Muscle of leg (tissue), 16 donors: ENCODE measurements around the gene ZNF681. TPM values are rescaled to one million over a fixed set of nuclear protein-coding genes. Genes with fewer than 3 reads are reported as not detected.
A peak's percentile ranks its signal among the peaks of the same experiment; 100 is the strongest.

Experiments
- DNase-seq: peaks from one replicate; pipeline ENCODE4 v3.0.0; 2013
- H3K27ac ChIP-seq: one replicate; pipeline ENCODE4 v1.5.1; 2013; ENCODE audit warnings: mild to moderate bottlenecking, low read length, control low read depth
- H3K27me3 ChIP-seq: one replicate; pipeline ENCODE4 v1.6.1; 2013; ENCODE audit warnings: low read length; ENCODE audit not compliant: control insufficient read depth, insufficient read depth
- H3K36me3 ChIP-seq: one replicate; pipeline ENCODE4 v1.6.1; 2013; ENCODE audit warnings: low read length; ENCODE audit not compliant: control insufficient read depth, insufficient read depth
- H3K4me1 ChIP-seq: one replicate; pipeline ENCODE4 v1.6.1; 2013; ENCODE audit warnings: low read length; ENCODE audit not compliant: control insufficient read depth, insufficient read depth
- H3K4me3 ChIP-seq: one replicate; pipeline ENCODE4 v1.5.1; 2013; ENCODE audit warnings: low read length, control low read depth
- H3K9me3 ChIP-seq: replicated peaks from 2 replicates; pipeline ENCODE4 v1.6.1; 2013; ENCODE audit warnings: low read depth, low read length; ENCODE audit not compliant: control insufficient read depth
- WGBS: methylation state at CpG from one replicate; pipeline ENCODE4 v1.1.5; 2013; ENCODE audit warnings: missing lambda C conversion rate; ENCODE audit not compliant: insufficient coverage; 5-methylcytosine and 5-hydroxymethylcytosine counted together
- long read RNA-seq, 11 donors: transcript quantifications; one replicate each; lab custom pipeline, GENCODE V29; 2026
- polyA plus RNA-seq, 8 donors: library from polyadenylated mRNA; unstranded; fragments of 120-200 nt; gene quantifications; one replicate each; pipeline versions ENCODE4 v1.2.1 to v1.2.3, GENCODE V29; 2013; ENCODE audit warnings: inconsistent platforms in 1 of 8, low replicate concordance in 1 of 8; ENCODE audit not compliant: insufficient read length in 8 of 8, insufficient read depth in 1 of 8
- total RNA-seq: library from RNA; stranded (reverse); fragments of 120-200 nt; gene quantifications from one replicate; pipeline ENCODE4 v1.2.4, GENCODE V29; 2013

ZNF681 gene
- total RNA-seq (2.7 TPM), polyA plus RNA-seq (1 to 10 TPM; 1.7 to 3.7 (median 2.7) TPM)
- long read RNA-seq, donor 1, full-length matches to known transcripts: 1 of 1 reads
- long read RNA-seq, donor 1, partial matches to known transcripts: 0 of 1 reads
- long read RNA-seq, donor 1, other reads (novel, unspliced or antisense): 0 of 1 reads
- long read RNA-seq, donor 2: 0 reads
- long read RNA-seq, donor 3: 0 reads
- long read RNA-seq, donor 4: 0 reads
- long read RNA-seq, donor 5, full-length matches to known transcripts: 2 of 2 reads
- long read RNA-seq, donor 5, partial matches to known transcripts: 0 of 2 reads
- long read RNA-seq, donor 5, other reads (novel, unspliced or antisense): 0 of 2 reads
- long read RNA-seq, donor 6, partial matches to known transcripts: 6,935 of 6,935 reads
- long read RNA-seq, donor 6, other reads (novel, unspliced or antisense): 0 of 6,935 reads
- long read RNA-seq, donor 7, full-length matches to known transcripts: 1 of 1 reads
- long read RNA-seq, donor 7, partial matches to known transcripts: 0 of 1 reads
- long read RNA-seq, donor 7, other reads (novel, unspliced or antisense): 0 of 1 reads
- long read RNA-seq, donor 8: 0 reads
- long read RNA-seq, donor 9: 0 reads
- long read RNA-seq, donor 10, partial matches to known transcripts: 0 of 23 reads
- long read RNA-seq, donor 10, other reads (novel, unspliced or antisense): 23 of 23 reads
- long read RNA-seq, donor 11: 0 reads

- Histone ChIP-seq H3K36me3 (peaks cover 4% of the 10 kb centered on the region), H3K9me3 (no peaks in the 10 kb centered on the region), H3K27ac (peak within 1 kb of the TSS; percentile 92), H3K27me3 (no peaks in the 10 kb centered on the region), H3K4me3 (peak within 1 kb of the TSS; percentile 81), H3K4me1 (peaks cover 6% of the 10 kb centered on the region)
- WGBS: 2% methylated on average over 32 of the region's 44 CpGs
- DNase-seq: peak; percentile 98
These were observed at the start of gene ZNF681 for GRCh38 chr19:23758187-23759074. Gene ZNF681 (minus strand): TSS chr19:23758891. CDS start chr19:23758749, 142 bp downstream.

- no peak overlapping the region for H3K4me3 ChIP-seq
- WGBS: 43% methylated on average over 1 of the region's 4 CpGs
- no peaks in the 10 kb centered on the region for H3K9me3 ChIP-seq
These were observed 46.0 kb upstream of the ZNF681 start for GRCh38 chr19:23804676-23805075.

GRCh38 chr19:23802290-23802689, 43.6 kb upstream of the ZNF681 start:
- H3K27me3 ChIP-seq: no peaks in the 10 kb centered on the region
- H3K4me1 ChIP-seq: no peaks in the 10 kb centered on the region
- no peak overlapping the region for H3K27ac ChIP-seq
- H3K4me3 ChIP-seq: no peak overlapping the region
- no peak for DNase-seq
- no peaks in the 10 kb centered on the region for H3K36me3 ChIP-seq
- H3K9me3 ChIP-seq: no peaks in the 10 kb centered on the region

More at GRCh38 chr19:23804676-23805075, 46.0 kb upstream of the ZNF681 start:
- H3K4me1 ChIP-seq: no peaks in the 10 kb centered on the region
- H3K27ac ChIP-seq: no peak overlapping the region
- DNase-seq: no peak
- H3K36me3 ChIP-seq: no peaks in the 10 kb centered on the region
- H3K27me3 ChIP-seq: no peaks in the 10 kb centered on the region

- Histone ChIP-seq H3K4me1 (no peaks in the 10 kb centered on the region), H3K4me3 (no peak overlapping the region), H3K27ac (no peak overlapping the region), H3K27me3 (no peaks in the 10 kb centered on the region), H3K36me3 (no peaks in the 10 kb centered on the region), H3K9me3 (no peaks in the 10 kb centered on the region)
- DNase-seq: no peak
- WGBS: no CpG with 5 or more reads among the region's 1 CpG
These were observed 43.1 kb upstream of the ZNF681 start for GRCh38 chr19:23801803-23802202.

- Histone ChIP-seq H3K4me3 (no peak overlapping the region), H3K4me1 (no peaks in the 10 kb centered on the region), H3K36me3 (no peaks in the 10 kb centered on the region), H3K27ac (no peak overlapping the region), H3K9me3 (no peaks in the 10 kb centered on the region), H3K27me3 (no peaks in the 10 kb centered on the region)
- DNase-seq: no peak
These were observed 42.2 kb upstream of the ZNF681 start for GRCh38 chr19:23800868-23801267.

- Histone ChIP-seq H3K36me3 (no peaks in the 10 kb centered on the region), H3K9me3 (no peaks in the 10 kb centered on the region), H3K4me3 (no peak overlapping the region), H3K27me3 (no peaks in the 10 kb centered on the region), H3K27ac (no peak overlapping the region), H3K4me1 (no peaks in the 10 kb centered on the region)
- DNase-seq: no peak
- WGBS: no CpG with 5 or more reads among the region's 3 CpGs
These were observed 41.6 kb upstream of the ZNF681 start for GRCh38 chr19:23800271-23800670.

- no peak overlapping the region for H3K4me3 ChIP-seq
- DNase-seq: peak; percentile 49
- no peaks in the 10 kb centered on the region for H3K27me3 ChIP-seq
- H3K4me1 ChIP-seq: no peaks in the 10 kb centered on the region
- H3K36me3 ChIP-seq: no peaks in the 10 kb centered on the region
- WGBS: 25% methylated on average over 2 of the region's 5 CpGs
- H3K27ac ChIP-seq: no peak overlapping the region
- H3K9me3 ChIP-seq: no peaks in the 10 kb centered on the region
These were observed 40.6 kb upstream of the ZNF681 start for GRCh38 chr19:23799321-23799720.

- no peaks in the 10 kb centered on the region for H3K36me3 ChIP-seq
- no peaks in the 10 kb centered on the region for H3K4me1 ChIP-seq
- no peaks in the 10 kb centered on the region for H3K27me3 ChIP-seq
- H3K27ac ChIP-seq: no peak overlapping the region
- H3K4me3 ChIP-seq: no peak overlapping the region
- no peaks in the 10 kb centered on the region for H3K9me3 ChIP-seq
- DNase-seq: peak; percentile 7
These were observed 36.8 kb upstream of the ZNF681 start for GRCh38 chr19:23795462-23795861.

- Histone ChIP-seq H3K4me1 (no peaks in the 10 kb centered on the region), H3K36me3 (no peaks in the 10 kb centered on the region), H3K27ac (no peak overlapping the region), H3K9me3 (no peaks in the 10 kb centered on the region), H3K27me3 (no peaks in the 10 kb centered on the region), H3K4me3 (no peak overlapping the region)
- WGBS: 95% methylated on average over 4 of the region's 5 CpGs
- no peak for DNase-seq
These were observed 34.1 kb upstream of the ZNF681 start for GRCh38 chr19:23792784-23793183.
